Neural progenitor cell (in vitro differentiated cells): ENCODE results near the gene CABP4. TPM values are rescaled to one million over a fixed set of nuclear protein-coding genes. Genes with fewer than 3 reads are reported as not detected.

Experiments
- DNase-seq: peaks from one replicate; pipeline ENCODE4 v3.0.0-alpha.2; 2016; ENCODE audit warnings: low spot score
- H2AFZ ChIP-seq: fragments of 200-600 bp; sonication (generic); replicated peaks from 2 replicates; pipeline ENCODE4 v1.6.1; 2016; ENCODE audit warnings: antibody characterized with exemption
- H3F3A ChIP-seq: fragments of 200-600 bp; sonication (generic); 2 replicates; pipeline ENCODE4 v1.6.1; 2016; ENCODE audit warnings: antibody characterized with exemption, low read depth
- H3K27ac ChIP-seq: fragments of 200-600 bp; sonication (generic); 2 replicates; pipeline ENCODE4 v1.5.1; 2016; ENCODE audit warnings: mild to moderate bottlenecking
- H3K27me3 ChIP-seq: fragments of 200-600 bp; sonication (generic); 2 replicates; pipeline ENCODE4 v1.6.1; 2016; ENCODE audit warnings: mild to moderate bottlenecking, moderate library complexity
- H3K36me3 ChIP-seq: fragments of 200-600 bp; sonication (generic); 2 replicates; pipeline ENCODE4 v1.5.1; 2016
- H3K4me1 ChIP-seq: fragments of 200-600 bp; sonication (generic); 2 replicates; pipeline ENCODE4 v1.6.1; 2016; ENCODE audit warnings: mixed run types
- H3K4me2 ChIP-seq: fragments of 200-600 bp; sonication (generic); 2 replicates; pipeline ENCODE4 v1.6.1; 2016
- H3K4me3 ChIP-seq: fragments of 200-600 bp; sonication (generic); 2 replicates; pipeline ENCODE4 v1.5.1; 2016
- H3K79me2 ChIP-seq: fragments of 200-600 bp; sonication (generic); 2 replicates; pipeline ENCODE4 v1.6.1; 2016; ENCODE audit warnings: low read depth
- H3K9ac ChIP-seq: fragments of 200-600 bp; sonication (generic); 2 replicates; pipeline ENCODE4 v1.6.1; 2016
- H3K9me3 ChIP-seq: fragments of 200-600 bp; sonication (generic); 2 replicates; pipeline ENCODE4 v1.5.1; 2016; ENCODE audit warnings: low read depth
- H4K20me1 ChIP-seq: fragments of 200-600 bp; sonication (generic); 2 replicates; pipeline ENCODE4 v1.6.1; 2016; ENCODE audit warnings: low read depth
- H3K27ac Mint-ChIP-seq: 3 replicates; pipeline ENCODE4 v1.8.0; 2021; ENCODE audit warnings: mixed read lengths
- H3K27me3 Mint-ChIP-seq: 2 replicates; pipeline ENCODE4 v1.8.0; 2022; ENCODE audit warnings: low read depth, mild to moderate bottlenecking, inconsistent platforms, moderate library complexity, mixed read lengths; ENCODE audit not compliant: insufficient read depth
- H3K36me3 Mint-ChIP-seq: 3 replicates; pipeline ENCODE4 v1.8.0; 2021; ENCODE audit warnings: mixed read lengths
- H3K4me1 Mint-ChIP-seq: 3 replicates; pipeline ENCODE4 v1.8.0; 2021; ENCODE audit warnings: mixed read lengths
- H3K4me3 Mint-ChIP-seq: 3 replicates; pipeline ENCODE4 v1.8.0; 2021; ENCODE audit warnings: mild to moderate bottlenecking, moderate library complexity, mixed read lengths
- H3K9me3 Mint-ChIP-seq: 3 replicates; pipeline ENCODE4 v1.8.0; 2020; ENCODE audit warnings: mixed read lengths
- EZH2 ChIP-seq: fragments of 200-600 bp; sonication (generic); IDR thresholded peaks from 2 replicates; pipeline ENCODE4 v1.6.1; 2017; ENCODE audit warnings: antibody characterized with exemption, mild to moderate bottlenecking, moderate library complexity
- EZH2phosphoT487 ChIP-seq: fragments of 200-600 bp; sonication (generic); IDR thresholded peaks from 2 replicates; pipeline ENCODE4 v1.6.1; 2017; ENCODE audit warnings: antibody characterized with exemption
- total RNA-seq: library from RNA; depleted of rRNA; stranded (reverse); fragments of >200 nt; gene quantifications from 2 replicates; pipeline ENCODE4 v1.2.3, GENCODE V29; 2015; ENCODE audit warnings: low replicate concordance
- TF ChIP-seq, protein P1 (sequence below): fragments of 200-600 bp; sonication (generic); IDR thresholded peaks from 2 replicates; pipeline ENCODE4 v1.5.1; 2017; ENCODE audit warnings: antibody characterized with exemption, mild to moderate bottlenecking

Gene CABP4
- total RNA-seq, 1 donor from 2014 or later = not detected

DNA sequence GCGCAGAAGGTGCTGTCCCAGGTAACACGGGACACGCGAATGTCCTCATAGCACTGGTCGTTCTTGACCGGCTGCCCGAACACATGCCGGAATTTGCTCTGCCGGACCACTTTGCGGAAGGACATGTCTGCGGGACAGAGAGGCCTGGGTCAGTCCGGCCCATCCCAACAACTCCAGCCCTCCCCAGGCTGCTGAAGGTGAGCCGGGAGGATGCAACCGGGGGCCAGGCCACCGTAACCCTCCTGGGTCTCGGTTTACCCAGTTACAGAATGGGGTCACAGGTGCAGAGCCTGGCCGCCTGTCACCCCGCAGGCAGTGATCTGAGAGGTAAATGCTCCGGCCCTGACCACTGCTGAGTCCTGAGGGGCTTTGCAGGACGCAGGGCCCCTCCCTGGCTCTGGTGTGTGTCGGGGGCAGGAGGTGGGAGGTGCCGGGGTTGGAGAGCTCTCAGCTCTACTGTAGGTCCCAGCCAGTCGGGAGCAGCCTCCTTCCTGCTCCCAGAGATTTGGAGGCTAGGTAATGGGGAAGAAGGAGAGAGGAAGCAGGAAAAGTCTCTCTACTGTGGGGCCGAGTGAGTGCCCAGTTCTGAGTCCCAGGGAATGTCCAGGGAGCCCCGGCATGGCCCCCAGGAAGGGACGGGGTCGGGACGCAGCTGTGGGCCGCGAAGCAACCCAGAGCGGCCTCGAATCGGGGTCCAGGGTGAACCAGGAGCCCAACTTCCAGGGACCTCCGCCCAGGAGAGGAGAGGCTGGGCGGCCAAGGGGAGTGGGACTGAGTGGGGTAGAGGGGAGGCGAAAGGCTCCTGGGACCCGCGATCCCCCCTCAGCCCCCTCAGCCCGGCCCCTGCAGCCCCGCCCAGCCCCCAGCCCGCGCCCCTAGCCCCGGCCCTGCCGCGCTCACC lies 12.4 kb upstream of the CABP4 start:
- Histone ChIP-seq H3K27ac (peak overlapping the region; percentile 17), H3K4me2 (peak overlapping the region; percentile 83), H3K36me3 (no peaks in the 10 kb centered on the region), H3F3A (peaks cover 19% of the 10 kb centered on the region), H3K4me3 (peak overlapping the region; percentile 81), H4K20me1 (no peaks in the 10 kb centered on the region), H3K9me3 (no peaks in the 10 kb centered on the region), H3K9ac (peak overlapping the region; percentile 73), H3K4me1 (no peaks in the 10 kb centered on the region), H3K27me3 (no peaks in the 10 kb centered on the region), H2AFZ (no peak overlapping the region), H3K79me2 (no peaks in the 10 kb centered on the region)
- peaks cover 6% of the 10 kb centered on the region for H3K36me3 Mint-ChIP-seq
- no peaks in the 10 kb centered on the region for H3K9me3 Mint-ChIP-seq
- peaks cover 2% of the 10 kb centered on the region for H3K27me3 Mint-ChIP-seq
- TF ChIP-seq EZH2 = no peak
- no peak for DNase-seq
- H3K4me1 Mint-ChIP-seq = peaks cover 14% of the 10 kb centered on the region
- H3K4me3 Mint-ChIP-seq = peak overlapping the region; percentile 89
- H3K27ac Mint-ChIP-seq = no peak overlapping the region

DNA sequence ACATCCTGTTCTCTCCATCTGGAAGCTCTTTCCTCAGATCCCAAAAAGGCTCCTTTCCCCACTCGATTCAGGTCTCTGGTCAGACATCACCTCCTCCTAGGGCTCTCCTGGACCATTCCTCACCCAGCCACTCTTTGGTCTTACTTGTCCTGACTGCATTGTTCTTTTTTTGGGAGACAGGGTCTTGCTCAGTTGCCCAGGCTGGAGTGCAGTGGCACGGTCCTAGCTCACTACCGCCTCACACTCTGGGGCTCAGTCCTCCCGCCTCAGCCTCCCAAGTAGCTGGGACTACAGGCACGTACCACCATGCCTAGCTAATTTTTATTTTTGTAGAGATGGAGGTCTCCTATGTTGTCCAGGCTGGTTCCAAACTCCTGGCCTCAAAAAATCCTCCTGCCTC lies 9.6 kb upstream of the CABP4 start:
- Histone ChIP-seq H3K4me3 (no peak overlapping the region), H3K9ac (no peak overlapping the region), H2AFZ (no peak overlapping the region), H3K27ac (no peak overlapping the region), H3K36me3 (no peaks in the 10 kb centered on the region), H3F3A (peaks cover 19% of the 10 kb centered on the region), H3K9me3 (no peaks in the 10 kb centered on the region), H3K27me3 (no peaks in the 10 kb centered on the region), H4K20me1 (no peaks in the 10 kb centered on the region), H3K4me2 (no peak overlapping the region), H3K4me1 (no peaks in the 10 kb centered on the region), H3K79me2 (no peaks in the 10 kb centered on the region)
- peaks cover 5% of the 10 kb centered on the region for H3K27me3 Mint-ChIP-seq
- no peaks in the 10 kb centered on the region for H3K36me3 Mint-ChIP-seq
- DNase-seq = no peak
- H3K9me3 Mint-ChIP-seq = no peaks in the 10 kb centered on the region
- H3K4me3 Mint-ChIP-seq = peak overlapping the region; percentile 87
- peak overlapping the region; percentile 22 for H3K27ac Mint-ChIP-seq
- peaks cover 23% of the 10 kb centered on the region for H3K4me1 Mint-ChIP-seq
- TF ChIP-seq EZH2 (no peak), EZH2phosphoT487 (no peak)
- TF ChIP-seq, protein P1, sequence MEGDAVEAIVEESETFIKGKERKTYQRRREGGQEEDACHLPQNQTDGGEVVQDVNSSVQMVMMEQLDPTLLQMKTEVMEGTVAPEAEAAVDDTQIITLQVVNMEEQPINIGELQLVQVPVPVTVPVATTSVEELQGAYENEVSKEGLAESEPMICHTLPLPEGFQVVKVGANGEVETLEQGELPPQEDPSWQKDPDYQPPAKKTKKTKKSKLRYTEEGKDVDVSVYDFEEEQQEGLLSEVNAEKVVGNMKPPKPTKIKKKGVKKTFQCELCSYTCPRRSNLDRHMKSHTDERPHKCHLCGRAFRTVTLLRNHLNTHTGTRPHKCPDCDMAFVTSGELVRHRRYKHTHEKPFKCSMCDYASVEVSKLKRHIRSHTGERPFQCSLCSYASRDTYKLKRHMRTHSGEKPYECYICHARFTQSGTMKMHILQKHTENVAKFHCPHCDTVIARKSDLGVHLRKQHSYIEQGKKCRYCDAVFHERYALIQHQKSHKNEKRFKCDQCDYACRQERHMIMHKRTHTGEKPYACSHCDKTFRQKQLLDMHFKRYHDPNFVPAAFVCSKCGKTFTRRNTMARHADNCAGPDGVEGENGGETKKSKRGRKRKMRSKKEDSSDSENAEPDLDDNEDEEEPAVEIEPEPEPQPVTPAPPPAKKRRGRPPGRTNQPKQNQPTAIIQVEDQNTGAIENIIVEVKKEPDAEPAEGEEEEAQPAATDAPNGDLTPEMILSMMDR = no peak

DNA sequence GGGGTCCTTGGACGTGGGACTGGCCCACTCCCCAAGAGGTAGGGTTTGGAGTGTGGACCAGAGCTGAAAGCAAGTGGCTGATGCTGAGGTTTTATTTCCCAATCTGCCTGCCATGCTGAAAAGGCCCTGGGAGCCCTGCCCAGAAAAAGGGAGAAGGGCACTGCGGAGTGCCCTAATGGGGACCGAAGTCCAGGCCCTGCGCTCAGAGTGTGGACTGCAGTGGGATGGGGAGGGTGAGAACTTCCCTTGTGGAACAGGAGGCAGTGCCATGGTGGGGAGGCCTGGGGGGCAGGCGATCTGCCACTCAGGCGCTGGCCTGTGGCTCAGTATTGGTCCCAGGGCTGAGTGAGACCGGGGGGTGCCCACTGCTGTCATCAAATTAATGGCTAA lies 6.9 kb upstream of the CABP4 start:
- Histone ChIP-seq H3K4me2 (no peak overlapping the region), H2AFZ (no peak overlapping the region), H3K27me3 (no peaks in the 10 kb centered on the region), H3K27ac (no peak overlapping the region), H3K9me3 (no peaks in the 10 kb centered on the region), H3K79me2 (no peaks in the 10 kb centered on the region), H3F3A (peaks cover 12% of the 10 kb centered on the region), H3K36me3 (no peaks in the 10 kb centered on the region), H4K20me1 (no peaks in the 10 kb centered on the region), H3K4me3 (no peak overlapping the region), H3K4me1 (no peaks in the 10 kb centered on the region), H3K9ac (no peak overlapping the region)
- Mint-ChIP-seq H3K4me1 (peaks cover 25% of the 10 kb centered on the region), H3K9me3 (no peaks in the 10 kb centered on the region), H3K27me3 (peaks cover 6% of the 10 kb centered on the region), H3K27ac (no peak overlapping the region), H3K4me3 (peak overlapping the region; percentile 13), H3K36me3 (no peaks in the 10 kb centered on the region)
- TF ChIP-seq EZH2 (no peak), EZH2phosphoT487 (no peak)
- TF ChIP-seq, protein P1 = no peak
- DNase-seq = no peak
